Neural cell (in vitro differentiated cells): Measurements from ENCODE around the gene OGA. TPM values are rescaled to one million over a fixed set of nuclear protein-coding genes. Genes with fewer than 3 reads are reported as not detected.

Experiments
- H2AFZ ChIP-seq: fragments of 200-600, 300-800 bp; sonication (generic), shearing (Covaris generic); 2 replicates; pipeline ENCODE4 v1.6.0; 2014; ENCODE audit warnings: low read depth, mild to moderate bottlenecking, antibody characterized with exemption, low read length, moderate library complexity
- H3F3A ChIP-seq: fragments of 200-600 bp; shearing (Covaris generic); 2 replicates; pipeline ENCODE4 v1.6.1; 2016; ENCODE audit warnings: mild to moderate bottlenecking, moderate library complexity, mixed read lengths, antibody characterized with exemption, low read length; ENCODE audit not compliant: insufficient read depth, poor library complexity, severe bottlenecking
- H3K27ac ChIP-seq: fragments of 200-600, 300-800 bp; sonication (generic), shearing (Covaris generic); 2 replicates; pipeline ENCODE4 v1.5.1; 2014; ENCODE audit warnings: mild to moderate bottlenecking, low read length, moderate library complexity
- H3K27me3 ChIP-seq: fragments of 300-800, 200-600 bp; sonication (generic), shearing (Covaris generic); 2 replicates; pipeline ENCODE4 v1.6.0; 2014; ENCODE audit warnings: mild to moderate bottlenecking, low read depth, low read length, moderate library complexity; ENCODE audit not compliant: insufficient read depth
- H3K36me3 ChIP-seq: fragments of 300-800, 200-600 bp; sonication (generic), shearing (Covaris generic); 2 replicates; pipeline ENCODE4 v1.5.1; 2014; ENCODE audit warnings: mild to moderate bottlenecking, antibody characterized with exemption, low read length, moderate library complexity; ENCODE audit not compliant: insufficient read depth
- H3K4me2 ChIP-seq: fragments of 300-800, 200-600 bp; sonication (generic), shearing (Covaris generic); 2 replicates; pipeline ENCODE4 v1.6.0; 2014; ENCODE audit warnings: mild to moderate bottlenecking, low read length
- H3K4me3 ChIP-seq: fragments of 300-800, 200-600 bp; sonication (generic), shearing (Covaris generic); 2 replicates; pipeline ENCODE4 v1.5.1; 2014; ENCODE audit warnings: mild to moderate bottlenecking, low read length, moderate library complexity
- H3K79me2 ChIP-seq: fragments of 200-600 bp; shearing (Covaris generic); replicated peaks from 2 replicates; pipeline ENCODE4 v1.6.0; 2014; ENCODE audit warnings: mild to moderate bottlenecking, low read length, moderate library complexity; ENCODE audit not compliant: insufficient read depth
- H3K9ac ChIP-seq: fragments of 300-800, 200-600 bp; sonication (generic), shearing (Covaris generic); 2 replicates; pipeline ENCODE4 v1.6.1; 2016; ENCODE audit warnings: mild to moderate bottlenecking, low read length, mixed read lengths
- H3K9me2 ChIP-seq: fragments of 200-600 bp; shearing (Covaris generic); 2 replicates; pipeline ENCODE4 v1.6.1; 2016; ENCODE audit warnings: mild to moderate bottlenecking, low read length, mixed read lengths; ENCODE audit not compliant: insufficient read depth
- H3K9me3 ChIP-seq: fragments of 200-600, 300-800 bp; sonication (generic), shearing (Covaris generic); 2 replicates; pipeline ENCODE4 v1.6.1; 2016; ENCODE audit warnings: mild to moderate bottlenecking, mixed run types, low read length, moderate library complexity, mixed read lengths
- H4K20me1 ChIP-seq: fragments of 200-600 bp; shearing (Covaris generic); 2 replicates; pipeline ENCODE4 v1.6.1; 2016; ENCODE audit warnings: mild to moderate bottlenecking, mixed run types; ENCODE audit not compliant: insufficient read depth
- EP300 ChIP-seq: fragments of 450-650 bp; conservative IDR thresholded peaks from 2 replicates; pipeline ENCODE4 v1.6.1; 2014; ENCODE audit warnings: antibody characterized with exemption, mild to moderate bottlenecking, moderate library complexity; ENCODE audit not compliant: poor library complexity, severe bottlenecking
- EZH2 ChIP-seq: fragments of 200-600, 300-800 bp; shearing (Covaris generic), sonication (generic); IDR thresholded peaks from 2 replicates; pipeline ENCODE4 v1.6.1; 2014; ENCODE audit warnings: antibody characterized with exemption, low read length, borderline replicate concordance, mild to moderate bottlenecking; ENCODE audit not compliant: insufficient read depth, poor library complexity, severe bottlenecking
- MXI1 ChIP-seq: fragments of 450-650 bp; conservative IDR thresholded peaks from 2 replicates; pipeline ENCODE4 v1.6.1; 2014; ENCODE audit warnings: antibody characterized with exemption, mild to moderate bottlenecking; ENCODE audit not compliant: poor library complexity, severe bottlenecking
- POLR2AphosphoS5 ChIP-seq: IDR thresholded peaks from 2 replicates; pipeline ENCODE4 v1.6.1; 2012
- RAD21 ChIP-seq: fragments of 450-650 bp; conservative IDR thresholded peaks from 2 replicates; pipeline ENCODE4 v1.6.1; 2014; ENCODE audit warnings: antibody characterized with exemption, mild to moderate bottlenecking, moderate library complexity
- SMC3 ChIP-seq: fragments of 450-650 bp; conservative IDR thresholded peaks from 2 replicates; pipeline ENCODE4 v1.6.1; 2014; ENCODE audit warnings: antibody characterized with exemption, mild to moderate bottlenecking, moderate library complexity; ENCODE audit not compliant: poor library complexity
- TAF1 ChIP-seq: IDR thresholded peaks from 2 replicates; pipeline ENCODE4 v1.6.1; 2012; ENCODE audit warnings: low read depth
- polyA plus RNA-seq: library from polyadenylated mRNA; depleted of rRNA; stranded (reverse); fragments of >200 nt; gene quantifications from 2 replicates; pipeline ENCODE4 v1.2.3, GENCODE V29; 2014
- TF ChIP-seq, protein P1 (sequence below): IDR thresholded peaks from 2 replicates; pipeline ENCODE4 v1.6.1; 2012; ENCODE audit warnings: borderline replicate concordance
- TF ChIP-seq, protein P2 (sequence below): fragments of 450-650 bp; IDR thresholded peaks from 2 replicates; pipeline ENCODE4 v1.5.1; 2014; ENCODE audit warnings: antibody characterized with exemption, mild to moderate bottlenecking, moderate library complexity; ENCODE audit not compliant: poor library complexity, severe bottlenecking

Gene OGA
- polyA plus RNA-seq, 1 donor from 2014 or later: 357 TPM

DNA sequence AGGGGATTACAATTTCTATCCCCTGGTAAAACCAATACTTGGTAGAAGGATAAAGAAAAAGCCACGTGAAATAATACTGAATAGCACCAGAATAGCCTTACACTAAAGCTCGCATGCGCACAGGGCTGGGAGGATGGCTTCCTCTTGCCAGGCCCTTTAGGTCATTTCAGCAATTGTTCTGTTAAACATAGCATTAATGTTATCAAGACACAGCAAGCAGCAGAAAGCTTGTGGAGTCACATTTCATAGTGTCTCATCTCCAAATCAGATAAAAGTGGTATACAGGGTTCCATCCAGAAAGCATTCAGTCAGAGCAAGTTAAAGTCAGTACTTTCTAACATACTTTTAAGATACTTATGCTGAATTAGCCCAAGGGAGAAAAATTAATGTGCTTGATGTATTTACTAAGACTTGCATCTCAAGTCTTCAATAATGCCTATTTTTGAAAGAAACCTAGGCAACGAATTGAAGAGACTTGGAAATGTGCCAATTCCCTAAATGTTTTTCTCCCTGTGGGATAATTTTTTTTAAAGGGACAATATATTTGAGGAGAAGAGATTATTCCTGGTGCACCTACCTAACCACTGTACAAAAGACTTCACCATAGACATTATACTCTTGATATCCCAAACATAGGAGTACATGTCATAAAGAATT, 20.7 kb downstream of the OGA start:
- TF ChIP-seq EP300 (no peak), EZH2 (no peak), POLR2AphosphoS5 (no peak), RAD21 (no peak)
- TF ChIP-seq, protein P1, sequence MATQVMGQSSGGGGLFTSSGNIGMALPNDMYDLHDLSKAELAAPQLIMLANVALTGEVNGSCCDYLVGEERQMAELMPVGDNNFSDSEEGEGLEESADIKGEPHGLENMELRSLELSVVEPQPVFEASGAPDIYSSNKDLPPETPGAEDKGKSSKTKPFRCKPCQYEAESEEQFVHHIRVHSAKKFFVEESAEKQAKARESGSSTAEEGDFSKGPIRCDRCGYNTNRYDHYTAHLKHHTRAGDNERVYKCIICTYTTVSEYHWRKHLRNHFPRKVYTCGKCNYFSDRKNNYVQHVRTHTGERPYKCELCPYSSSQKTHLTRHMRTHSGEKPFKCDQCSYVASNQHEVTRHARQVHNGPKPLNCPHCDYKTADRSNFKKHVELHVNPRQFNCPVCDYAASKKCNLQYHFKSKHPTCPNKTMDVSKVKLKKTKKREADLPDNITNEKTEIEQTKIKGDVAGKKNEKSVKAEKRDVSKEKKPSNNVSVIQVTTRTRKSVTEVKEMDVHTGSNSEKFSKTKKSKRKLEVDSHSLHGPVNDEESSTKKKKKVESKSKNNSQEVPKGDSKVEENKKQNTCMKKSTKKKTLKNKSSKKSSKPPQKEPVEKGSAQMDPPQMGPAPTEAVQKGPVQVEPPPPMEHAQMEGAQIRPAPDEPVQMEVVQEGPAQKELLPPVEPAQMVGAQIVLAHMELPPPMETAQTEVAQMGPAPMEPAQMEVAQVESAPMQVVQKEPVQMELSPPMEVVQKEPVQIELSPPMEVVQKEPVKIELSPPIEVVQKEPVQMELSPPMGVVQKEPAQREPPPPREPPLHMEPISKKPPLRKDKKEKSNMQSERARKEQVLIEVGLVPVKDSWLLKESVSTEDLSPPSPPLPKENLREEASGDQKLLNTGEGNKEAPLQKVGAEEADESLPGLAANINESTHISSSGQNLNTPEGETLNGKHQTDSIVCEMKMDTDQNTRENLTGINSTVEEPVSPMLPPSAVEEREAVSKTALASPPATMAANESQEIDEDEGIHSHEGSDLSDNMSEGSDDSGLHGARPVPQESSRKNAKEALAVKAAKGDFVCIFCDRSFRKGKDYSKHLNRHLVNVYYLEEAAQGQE: no peak
- H2AFZ ChIP-seq: no peak overlapping the region
- H3K4me3 ChIP-seq: no peak overlapping the region
- H4K20me1 ChIP-seq: peaks cover 66% of the 10 kb centered on the region
- H3K9ac ChIP-seq: no peak overlapping the region
- no peak overlapping the region for H3K27ac ChIP-seq
- no peaks in the 10 kb centered on the region for H3F3A ChIP-seq
- no peak overlapping the region for H3K4me2 ChIP-seq
- H3K27me3 ChIP-seq: no peaks in the 10 kb centered on the region
- no peaks in the 10 kb centered on the region for H3K9me3 ChIP-seq
- peaks cover 79% of the 10 kb centered on the region for H3K79me2 ChIP-seq
- peaks cover 8% of the 10 kb centered on the region for H3K36me3 ChIP-seq
- H3K9me2 ChIP-seq: no peaks in the 10 kb centered on the region

DNA sequence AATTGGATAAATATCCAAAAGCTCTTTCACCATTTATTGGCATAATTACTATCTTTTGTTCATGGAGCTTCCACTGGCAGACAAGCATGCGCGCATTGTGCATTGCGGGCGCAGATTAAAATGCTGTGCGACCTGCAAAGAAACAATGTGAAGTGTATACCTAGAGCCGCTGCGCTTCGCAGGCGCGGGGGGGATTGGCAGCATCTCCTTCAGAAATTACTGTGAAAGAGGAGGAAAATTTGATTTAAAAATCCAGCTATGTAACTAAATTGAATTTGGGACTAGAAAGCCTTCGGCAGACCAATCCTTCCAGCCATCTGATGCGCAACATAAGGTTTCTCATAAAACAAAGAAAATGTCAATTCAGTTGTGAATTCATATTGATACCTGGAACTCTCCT, 24.7 kb downstream of the OGA start:
- Histone ChIP-seq H3K79me2 (peaks cover 49% of the 10 kb centered on the region), H3K4me2 (no peak overlapping the region), H3K4me3 (no peak overlapping the region), H3F3A (no peaks in the 10 kb centered on the region), H3K9me2 (no peaks in the 10 kb centered on the region), H2AFZ (no peak overlapping the region), H4K20me1 (peaks cover 46% of the 10 kb centered on the region), H3K9ac (no peak overlapping the region), H3K27ac (no peak overlapping the region), H3K9me3 (no peaks in the 10 kb centered on the region), H3K36me3 (peaks cover 8% of the 10 kb centered on the region), H3K27me3 (no peaks in the 10 kb centered on the region)
- TF ChIP-seq POLR2AphosphoS5 (no peak), SMC3 (no peak), EP300 (no peak), EZH2 (no peak), MXI1 (no peak), TAF1 (no peak), RAD21 (no peak)
- TF ChIP-seq, protein P2, sequence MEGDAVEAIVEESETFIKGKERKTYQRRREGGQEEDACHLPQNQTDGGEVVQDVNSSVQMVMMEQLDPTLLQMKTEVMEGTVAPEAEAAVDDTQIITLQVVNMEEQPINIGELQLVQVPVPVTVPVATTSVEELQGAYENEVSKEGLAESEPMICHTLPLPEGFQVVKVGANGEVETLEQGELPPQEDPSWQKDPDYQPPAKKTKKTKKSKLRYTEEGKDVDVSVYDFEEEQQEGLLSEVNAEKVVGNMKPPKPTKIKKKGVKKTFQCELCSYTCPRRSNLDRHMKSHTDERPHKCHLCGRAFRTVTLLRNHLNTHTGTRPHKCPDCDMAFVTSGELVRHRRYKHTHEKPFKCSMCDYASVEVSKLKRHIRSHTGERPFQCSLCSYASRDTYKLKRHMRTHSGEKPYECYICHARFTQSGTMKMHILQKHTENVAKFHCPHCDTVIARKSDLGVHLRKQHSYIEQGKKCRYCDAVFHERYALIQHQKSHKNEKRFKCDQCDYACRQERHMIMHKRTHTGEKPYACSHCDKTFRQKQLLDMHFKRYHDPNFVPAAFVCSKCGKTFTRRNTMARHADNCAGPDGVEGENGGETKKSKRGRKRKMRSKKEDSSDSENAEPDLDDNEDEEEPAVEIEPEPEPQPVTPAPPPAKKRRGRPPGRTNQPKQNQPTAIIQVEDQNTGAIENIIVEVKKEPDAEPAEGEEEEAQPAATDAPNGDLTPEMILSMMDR: no peak
- TF ChIP-seq, protein P1: no peak
